ENCODE measurements around the gene LRRC14B. TPM values are rescaled to one million over a fixed set of nuclear protein-coding genes. Genes with fewer than 3 reads are reported as not detected.

The LRRC14B gene
- total and polyA plus RNA-seq, 2 experiments from 2014 or later, result not detected

DNA sequence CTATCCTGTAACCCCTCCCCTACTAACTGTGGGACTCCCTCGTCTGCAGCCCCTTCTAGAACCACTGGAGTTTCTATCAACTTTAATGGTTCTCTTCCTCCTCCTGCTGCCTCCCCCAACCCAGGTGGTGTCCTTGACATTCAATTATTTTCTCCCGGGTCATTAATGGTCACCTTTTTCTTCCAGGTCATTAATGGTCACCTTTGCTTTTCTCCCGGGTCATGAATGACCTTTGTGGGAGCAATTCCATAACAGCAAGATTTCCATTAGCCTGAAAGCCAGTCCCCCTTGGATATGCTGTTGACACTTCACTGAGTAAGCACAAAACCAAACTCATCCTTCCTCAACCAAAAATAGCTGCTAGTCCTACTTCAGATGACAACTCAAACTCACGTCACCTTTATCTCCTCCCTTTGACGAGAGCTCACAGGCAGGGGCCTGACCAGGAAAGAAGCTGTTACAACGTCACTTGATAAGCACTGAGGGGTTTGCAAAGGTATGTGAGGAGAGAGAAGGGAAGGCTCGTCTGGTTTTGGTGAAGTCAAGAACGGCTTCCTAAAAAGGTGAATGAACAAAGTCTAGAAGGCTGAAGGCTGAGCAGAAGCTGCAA lies 15.7 kb downstream of the LRRC14B start:
- no peaks in the 10 kb centered on the region for H3K9me2 ChIP-seq (ENCODE audit: insufficient read depth)
- ATAC-seq, result no peak
- H3F3A ChIP-seq (replicated peaks; ENCODE audit: low read depth), result peaks cover 9% of the 10 kb centered on the region
- H4K20me1 ChIP-seq (replicated peaks; ENCODE audit: insufficient read depth), result peaks cover 28% of the 10 kb centered on the region
- no peak for DNase-seq (ENCODE audit: low spot score)
- no peak overlapping the region for H3K27ac ChIP-seq (ENCODE audit: low read depth)
- TF ChIP-seq ZNF331 (CRISPR knock-in tag; IDR thresholded peaks at IDR 0.05; ENCODE audit: low read depth) (no peak), NANOG (IDR thresholded peaks at IDR 0.05; ENCODE audit: borderline replicate concordance) (no peak), POLR2AphosphoS5 (IDR thresholded peaks at IDR 0.05; ENCODE audit: low read depth) (no peak), ZNF114 (CRISPR knock-in tag; IDR thresholded peaks at IDR 0.05) (no peak), EZH2 (IDR thresholded peaks at IDR 0.05; ENCODE audit: low read depth, unreplicated experiment) (no peak), EZH2phosphoT487 (IDR thresholded peaks at IDR 0.05; ENCODE audit: unreplicated experiment) (no peak), ZNF462 (CRISPR knock-in tag; IDR thresholded peaks at IDR 0.05) (no peak)
- TF ChIP-seq, protein P1, sequence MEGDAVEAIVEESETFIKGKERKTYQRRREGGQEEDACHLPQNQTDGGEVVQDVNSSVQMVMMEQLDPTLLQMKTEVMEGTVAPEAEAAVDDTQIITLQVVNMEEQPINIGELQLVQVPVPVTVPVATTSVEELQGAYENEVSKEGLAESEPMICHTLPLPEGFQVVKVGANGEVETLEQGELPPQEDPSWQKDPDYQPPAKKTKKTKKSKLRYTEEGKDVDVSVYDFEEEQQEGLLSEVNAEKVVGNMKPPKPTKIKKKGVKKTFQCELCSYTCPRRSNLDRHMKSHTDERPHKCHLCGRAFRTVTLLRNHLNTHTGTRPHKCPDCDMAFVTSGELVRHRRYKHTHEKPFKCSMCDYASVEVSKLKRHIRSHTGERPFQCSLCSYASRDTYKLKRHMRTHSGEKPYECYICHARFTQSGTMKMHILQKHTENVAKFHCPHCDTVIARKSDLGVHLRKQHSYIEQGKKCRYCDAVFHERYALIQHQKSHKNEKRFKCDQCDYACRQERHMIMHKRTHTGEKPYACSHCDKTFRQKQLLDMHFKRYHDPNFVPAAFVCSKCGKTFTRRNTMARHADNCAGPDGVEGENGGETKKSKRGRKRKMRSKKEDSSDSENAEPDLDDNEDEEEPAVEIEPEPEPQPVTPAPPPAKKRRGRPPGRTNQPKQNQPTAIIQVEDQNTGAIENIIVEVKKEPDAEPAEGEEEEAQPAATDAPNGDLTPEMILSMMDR (conservative IDR thresholded peaks at IDR 0.05; ENCODE audit: low read depth in 2 of 2), result no peak
- TF ChIP-seq, protein P2, sequence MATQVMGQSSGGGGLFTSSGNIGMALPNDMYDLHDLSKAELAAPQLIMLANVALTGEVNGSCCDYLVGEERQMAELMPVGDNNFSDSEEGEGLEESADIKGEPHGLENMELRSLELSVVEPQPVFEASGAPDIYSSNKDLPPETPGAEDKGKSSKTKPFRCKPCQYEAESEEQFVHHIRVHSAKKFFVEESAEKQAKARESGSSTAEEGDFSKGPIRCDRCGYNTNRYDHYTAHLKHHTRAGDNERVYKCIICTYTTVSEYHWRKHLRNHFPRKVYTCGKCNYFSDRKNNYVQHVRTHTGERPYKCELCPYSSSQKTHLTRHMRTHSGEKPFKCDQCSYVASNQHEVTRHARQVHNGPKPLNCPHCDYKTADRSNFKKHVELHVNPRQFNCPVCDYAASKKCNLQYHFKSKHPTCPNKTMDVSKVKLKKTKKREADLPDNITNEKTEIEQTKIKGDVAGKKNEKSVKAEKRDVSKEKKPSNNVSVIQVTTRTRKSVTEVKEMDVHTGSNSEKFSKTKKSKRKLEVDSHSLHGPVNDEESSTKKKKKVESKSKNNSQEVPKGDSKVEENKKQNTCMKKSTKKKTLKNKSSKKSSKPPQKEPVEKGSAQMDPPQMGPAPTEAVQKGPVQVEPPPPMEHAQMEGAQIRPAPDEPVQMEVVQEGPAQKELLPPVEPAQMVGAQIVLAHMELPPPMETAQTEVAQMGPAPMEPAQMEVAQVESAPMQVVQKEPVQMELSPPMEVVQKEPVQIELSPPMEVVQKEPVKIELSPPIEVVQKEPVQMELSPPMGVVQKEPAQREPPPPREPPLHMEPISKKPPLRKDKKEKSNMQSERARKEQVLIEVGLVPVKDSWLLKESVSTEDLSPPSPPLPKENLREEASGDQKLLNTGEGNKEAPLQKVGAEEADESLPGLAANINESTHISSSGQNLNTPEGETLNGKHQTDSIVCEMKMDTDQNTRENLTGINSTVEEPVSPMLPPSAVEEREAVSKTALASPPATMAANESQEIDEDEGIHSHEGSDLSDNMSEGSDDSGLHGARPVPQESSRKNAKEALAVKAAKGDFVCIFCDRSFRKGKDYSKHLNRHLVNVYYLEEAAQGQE (IDR thresholded peaks at IDR 0.05; ENCODE audit: unreplicated experiment), result no peak
- peaks cover 27% of the 10 kb centered on the region for H3K36me3 Mint-ChIP-seq (ENCODE audit: low read depth)
- H3K4me3 ChIP-seq, result no peak overlapping the region
- no peak overlapping the region for H2AFZ ChIP-seq
- no peaks in the 10 kb centered on the region for H3K27me3 ChIP-seq (ENCODE audit: insufficient read depth)
- H3K79me2 ChIP-seq (replicated peaks; ENCODE audit: insufficient read depth), result peaks cover 45% of the 10 kb centered on the region
- H3K36me3 ChIP-seq (ENCODE audit: insufficient read depth), result no peaks in the 10 kb centered on the region
- no peaks in the 10 kb centered on the region for H3K9me3 Mint-ChIP-seq
- H3K27me3 Mint-ChIP-seq (ENCODE audit: insufficient read depth, low read depth, poor library complexity), result peaks cover 5% of the 10 kb centered on the region
- no peaks in the 10 kb centered on the region for H3K4me1 ChIP-seq (ENCODE audit: insufficient read depth)
- no peak overlapping the region for H3K27ac Mint-ChIP-seq
- peaks cover 17% of the 10 kb centered on the region for H3K4me1 Mint-ChIP-seq
- no peak overlapping the region for H3K4me3 Mint-ChIP-seq
- H3K4me2 ChIP-seq, result no peak overlapping the region

All from GM23338 (cell line).